Mesangial cell (primary cell): ENCODE measurements around the gene HS3ST3A1. TPM values are rescaled to one million over a fixed set of nuclear protein-coding genes. Genes with fewer than 3 reads are reported as not detected.

Source experiments
- total RNA-seq: library from RNA; depleted of rRNA; stranded (reverse); fragments of >200 nt; gene quantifications from 2 replicates; pipeline ENCODE4 v1.2.3, GENCODE V29; 2015

HS3ST3A1 gene
- 56.4 and 91.1 TPM in 2 replicates for total RNA-seq

DNA sequence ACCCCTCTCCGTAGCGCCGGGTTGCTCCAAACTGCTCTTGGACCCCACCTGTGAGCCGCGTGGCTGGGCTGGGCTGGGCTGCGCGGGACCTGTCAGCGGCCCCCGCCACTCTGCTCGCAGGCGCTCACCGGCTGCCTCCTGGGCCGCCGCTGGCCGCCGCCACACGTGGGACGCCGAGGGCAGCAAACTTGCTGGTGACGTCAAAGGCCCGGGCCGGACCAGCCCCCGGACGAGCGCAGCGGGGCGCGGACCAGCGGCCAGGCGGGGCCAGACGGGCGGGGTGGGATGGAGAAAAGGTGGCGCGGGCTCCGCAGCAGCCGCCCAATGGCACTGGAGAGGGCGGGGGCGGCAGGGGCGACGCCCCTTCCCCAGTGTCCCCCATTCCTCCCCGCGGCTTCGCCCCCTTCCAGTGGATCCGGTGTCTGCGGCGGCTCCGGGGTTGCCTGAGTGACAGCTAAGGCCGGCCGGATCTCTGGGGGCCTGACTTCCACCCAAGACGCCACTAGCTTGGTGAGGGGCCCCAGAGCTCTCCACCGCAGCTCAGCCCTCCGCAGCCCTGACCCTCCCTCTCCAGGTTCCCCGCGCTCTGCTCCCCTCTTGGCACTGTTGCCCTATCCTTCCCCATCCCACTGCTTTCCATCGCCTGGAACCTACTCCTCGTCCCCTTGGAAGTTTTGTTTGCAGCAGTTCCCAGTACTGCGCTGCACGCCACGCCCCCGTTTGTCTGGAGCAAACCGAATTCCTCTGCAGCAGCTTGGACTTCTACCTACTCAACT lies at the start of gene HS3ST3A1:
Gene HS3ST3A1 (minus strand): TSS at position 154 of the 776 bp plus-strand sequence. CDS start 800 bp downstream, outside the sequence.

